SKM-1 (cell line): ENCODE measurements around the gene ADPRHL1.
"Not testable (repeated sequence)": the region's sequence is repeated elsewhere in the genome, so short reads cannot be mapped to it uniquely, and the experiment has no call there.

Source experiments
- DNase-seq: peaks from one replicate; lab custom pipeline; 2025; ENCODE audit not compliant: unreplicated experiment; lab: John Stamatoyannopoulos, UW

The ADPRHL1 gene

GRCh38 chr13:113456116-113456702 lies 2.9 kb upstream of the ADPRHL1 start:
- no peak for DNase-seq

- no peak for DNase-seq
These were observed 2.1 kb upstream of the ADPRHL1 start for GRCh38 chr13:113455384-113455783.

- DNase-seq, result no peak
These were observed 1.6 kb upstream of the ADPRHL1 start for GRCh38 chr13:113454936-113455335.

GRCh38 chr13:113452466-113452865 lies 822 bp downstream of the ADPRHL1 start:
- no peak for DNase-seq

GRCh38 chr13:113451951-113452421 lies 1.3 kb downstream of the ADPRHL1 start:
- no peak for DNase-seq

- not testable (repeated sequence) for DNase-seq
These were observed 2.2 kb downstream of the ADPRHL1 start for GRCh38 chr13:113450861-113451620.

- DNase-seq, result not testable (repeated sequence)
These were observed 2.9 kb downstream of the ADPRHL1 start for GRCh38 chr13:113450348-113450744.

GRCh38 chr13:113449693-113450347 lies 3.5 kb downstream of the ADPRHL1 start:
- DNase-seq, result no peak

GRCh38 chr13:113448885-113449692 lies 4.2 kb downstream of the ADPRHL1 start:
- DNase-seq, result peak; percentile 84

- DNase-seq, result no peak
These were observed 4.8 kb downstream of the ADPRHL1 start for GRCh38 chr13:113448545-113448884.

- DNase-seq, result no peak
These were observed 5.7 kb downstream of the ADPRHL1 start for GRCh38 chr13:113447596-113447995.

- DNase-seq, result no peak
These were observed 6.8 kb downstream of the ADPRHL1 start for GRCh38 chr13:113446488-113446854.

- DNase-seq, result no peak
These were observed 7.3 kb downstream of the ADPRHL1 start for GRCh38 chr13:113445791-113446487.

GRCh38 chr13:113443991-113444390 lies 9.3 kb downstream of the ADPRHL1 start:
- DNase-seq, result no peak

GRCh38 chr13:113442985-113443362 lies 10.3 kb downstream of the ADPRHL1 start:
- no peak for DNase-seq

- DNase-seq, result no peak
These were observed 10.8 kb downstream of the ADPRHL1 start for GRCh38 chr13:113442354-113442984.

- no peak for DNase-seq
These were observed 11.6 kb downstream of the ADPRHL1 start for GRCh38 chr13:113441661-113442060.

GRCh38 chr13:113437408-113438010 lies 15.8 kb downstream of the ADPRHL1 start:
- no peak for DNase-seq

GRCh38 chr13:113436866-113437265 lies 16.4 kb downstream of the ADPRHL1 start:
- DNase-seq, result not testable (repeated sequence)

GRCh38 chr13:113435907-113436306 lies 17.4 kb downstream of the ADPRHL1 start:
- DNase-seq, result not testable (repeated sequence)
